Transverse colon (tissue), 4 donors: ENCODE data around the gene FOXA1.

Source experiments
- CTCF ChIP-seq, 5 experiments: fragments of 200-600 bp in 3 of 5; fragments of 450-650 bp in 2 of 5; sonication (generic) in 3 of 5; IDR thresholded peaks; 1 replicate in 2 of 5; 2 replicates in 3 of 5; pipeline ENCODE4 v1.5.1; 2016 to 2017; ENCODE audit warnings: antibody characterized with exemption in 5 of 5, inconsistent platforms in 3 of 5, mild to moderate bottlenecking in 2 of 5, moderate library complexity in 1 of 5
- EP300 ChIP-seq: sonication (generic); formaldehyde crosslinking; IDR thresholded peaks from one replicate; pipeline ENCODE4 v1.6.1; 2017; ENCODE audit warnings: antibody characterized with exemption, low read depth
- POLR2A ChIP-seq: fragments of 450-650 bp; IDR thresholded peaks from one replicate; pipeline ENCODE4 v1.6.1; 2016; ENCODE audit warnings: antibody characterized with exemption, mild to moderate bottlenecking, moderate library complexity
- POLR2AphosphoS5 ChIP-seq, 3 donors: sonication (generic); formaldehyde crosslinking; IDR thresholded peaks; one replicate each; pipeline ENCODE4 v1.6.1; 2016; ENCODE audit warnings: antibody characterized with exemption in 3 of 3

- no peak for TF ChIP-seq EP300
- TF ChIP-seq CTCF (IDR thresholded peaks at IDR 0.05) = no peak
- no peak for TF ChIP-seq POLR2A
- TF ChIP-seq POLR2AphosphoS5 (IDR thresholded peaks at IDR 0.05) = no peak
Observed at GRCh38 chr14:37601865-37602264, 6.8 kb upstream of the FOXA1 start.
